Keratinocyte (primary cell): Measurements from ENCODE around the gene NFAM1.

Source experiments
- CTCF ChIP-seq, 3 experiments: IDR thresholded peaks in 1 of 3; conservative IDR thresholded peaks in 1 of 3; optimal IDR thresholded peaks in 1 of 3; 2 replicates in 2 of 3; 3 replicates in 1 of 3; pipeline versions ENCODE3 to v1.5.1; 2011; ENCODE audit warnings: low read length in 3 of 3, mild to moderate bottlenecking in 3 of 3, moderate library complexity in 2 of 3, control low read depth in 1 of 3, inconsistent platforms in 1 of 3; ENCODE audit not compliant: insufficient read depth in 2 of 3; ENCODE audit errors: extremely low read depth in 1 of 3
- EZH2 ChIP-seq: IDR thresholded peaks from one replicate; pipeline ENCODE4 v1.6.1; 2012; ENCODE audit warnings: inconsistent platforms, mild to moderate bottlenecking, low read length, moderate library complexity

- TF ChIP-seq EZH2 (no peak), CTCF (optimal IDR thresholded peaks at IDR 0.05 in 1 of 3, IDR thresholded peaks at IDR 0.05 in 1 of 3, conservative IDR thresholded peaks at IDR 0.05 in 1 of 3; ENCODE audit: extremely low read depth in 1 of 3, insufficient read depth in 2 of 3, low read length in 3 of 3) (no peak)
These were observed at the start of gene NFAM1 for GRCh38 chr22:42432020-42432596.
